H9 (cell line): Measurements from ENCODE around the gene DDX18. TPM values are rescaled to one million over a fixed set of nuclear protein-coding genes. Genes with fewer than 3 reads are reported as not detected.

Source experiments
- DNase-seq: peaks from one replicate; pipeline ENCODE4 v3.0.0-alpha.2; 2017
- H2AFZ ChIP-seq: one replicate; pipeline ENCODE4 v1.6.1; 2013; ENCODE audit warnings: mild to moderate bottlenecking, low read length, control low read depth, moderate library complexity
- H2AK5ac ChIP-seq: 2 replicates; pipeline ENCODE4 v1.6.1; 2013; ENCODE audit warnings: low read length, control low read depth, mixed read lengths; ENCODE audit not compliant: insufficient read length
- H2BK120ac ChIP-seq: one replicate; pipeline ENCODE4 v1.6.1; 2013; ENCODE audit warnings: low read depth, mild to moderate bottlenecking, low read length, control low read depth, inconsistent platforms; ENCODE audit not compliant: poor library complexity, severe bottlenecking
- H2BK12ac ChIP-seq: 2 replicates; pipeline ENCODE4 v1.6.1; 2013; ENCODE audit warnings: low read length, control low read depth, mixed read lengths, low read depth; ENCODE audit not compliant: insufficient read length
- H2BK15ac ChIP-seq: 2 replicates; pipeline ENCODE4 v1.6.1; 2013; ENCODE audit warnings: low read depth, low read length, control low read depth
- H2BK20ac ChIP-seq: one replicate; pipeline ENCODE4 v1.6.1; 2013; ENCODE audit warnings: low read depth, mild to moderate bottlenecking, low read length, control low read depth, inconsistent platforms; ENCODE audit not compliant: poor library complexity, severe bottlenecking
- H2BK5ac ChIP-seq: 2 replicates; pipeline ENCODE4 v1.6.1; 2013; ENCODE audit warnings: low read length, control low read depth, mixed read lengths; ENCODE audit not compliant: insufficient read length
- H3K14ac ChIP-seq: 2 replicates; pipeline ENCODE4 v1.6.1; 2013; ENCODE audit warnings: low read length, control low read depth; ENCODE audit not compliant: insufficient read depth
- H3K18ac ChIP-seq: 2 replicates; pipeline ENCODE4 v1.6.1; 2013; ENCODE audit warnings: low read depth, mild to moderate bottlenecking, mixed read lengths, low read length, control low read depth; ENCODE audit not compliant: insufficient read length
- H3K23ac ChIP-seq: 2 replicates; pipeline ENCODE4 v1.6.1; 2013; ENCODE audit warnings: low read length, control low read depth, mixed read lengths, low read depth; ENCODE audit not compliant: insufficient read length
- H3K23me2 ChIP-seq: 2 replicates; pipeline ENCODE4 v1.6.1; 2013; ENCODE audit warnings: low read depth, mild to moderate bottlenecking, mixed read lengths, low read length, control low read depth; ENCODE audit not compliant: insufficient read length, poor library complexity, severe bottlenecking
- H3K27ac ChIP-seq: 2 replicates; pipeline ENCODE4 v1.5.1; 2013; ENCODE audit warnings: low read length, control low read depth, mixed read lengths, low read depth; ENCODE audit not compliant: insufficient read length
- H3K27me3 ChIP-seq: 2 replicates; pipeline ENCODE4 v1.6.1; 2013; ENCODE audit warnings: low read length, control low read depth, inconsistent platforms; ENCODE audit not compliant: insufficient read depth
- H3K4ac ChIP-seq: 2 replicates; pipeline ENCODE4 v1.6.1; 2013; ENCODE audit warnings: low read depth, mild to moderate bottlenecking, control low read depth, inconsistent platforms, low read length, moderate library complexity
- H3K4me1 ChIP-seq: 2 replicates; pipeline ENCODE4 v1.6.1; 2013; ENCODE audit warnings: low read length, control low read depth, inconsistent platforms; ENCODE audit not compliant: insufficient read depth
- H3K4me2 ChIP-seq: 2 replicates; pipeline ENCODE4 v1.6.1; 2013; ENCODE audit warnings: low read length, control low read depth, mixed read lengths; ENCODE audit not compliant: insufficient read length, insufficient read depth
- H3K56ac ChIP-seq: 2 replicates; pipeline ENCODE4 v1.6.1; 2013; ENCODE audit warnings: low read depth, mild to moderate bottlenecking, mixed read lengths, low read length, control low read depth; ENCODE audit not compliant: insufficient read length
- H3K79me1 ChIP-seq: 2 replicates; pipeline ENCODE4 v1.6.1; 2013; ENCODE audit warnings: low read depth, mild to moderate bottlenecking, moderate library complexity, low read length, control low read depth, inconsistent platforms; ENCODE audit not compliant: insufficient read depth, poor library complexity, severe bottlenecking
- H3K79me2 ChIP-seq: 2 replicates; pipeline ENCODE4 v1.6.1; 2013; ENCODE audit warnings: low read length, control low read depth, inconsistent platforms; ENCODE audit not compliant: insufficient read depth
- H3K9ac ChIP-seq: 2 replicates; pipeline ENCODE4 v1.6.1; 2013; ENCODE audit warnings: low read length, control low read depth, mixed read lengths; ENCODE audit not compliant: insufficient read length; ENCODE audit errors: extremely low read depth
- H3K9me3 ChIP-seq: one replicate; pipeline ENCODE4 v1.6.1; 2013; ENCODE audit warnings: low read depth, low read length, inconsistent platforms; ENCODE audit not compliant: control insufficient read depth
- H3T11ph ChIP-seq: one replicate; pipeline ENCODE4 v1.6.1; 2013; ENCODE audit warnings: mild to moderate bottlenecking, low read length, control low read depth, inconsistent platforms
- H4K20me1 ChIP-seq: one replicate; pipeline ENCODE4 v1.6.1; 2013; ENCODE audit not compliant: control insufficient read depth, insufficient read length, insufficient read depth
- H4K5ac ChIP-seq: 2 replicates; pipeline ENCODE4 v1.6.1; 2013; ENCODE audit warnings: low read depth, mild to moderate bottlenecking, mixed read lengths, low read length, control low read depth; ENCODE audit not compliant: insufficient read length
- H4K8ac ChIP-seq: replicated peaks from 2 replicates; pipeline ENCODE4 v1.6.1; 2013; ENCODE audit warnings: low read length, control low read depth, mixed read lengths, low read depth; ENCODE audit not compliant: insufficient read length
- H4K91ac ChIP-seq: 2 replicates; pipeline ENCODE4 v1.6.1; 2013; ENCODE audit warnings: low read depth, mild to moderate bottlenecking, moderate library complexity, mixed read lengths, low read length, control low read depth; ENCODE audit not compliant: insufficient read length
- H3K27ac Mint-ChIP-seq, 3 experiments: 2 replicates in 2 of 3; 3 replicates in 1 of 3; pipeline ENCODE4 v1.8.0; 2020 to 2021; ENCODE audit warnings: mixed read lengths in 3 of 3, mild to moderate bottlenecking in 1 of 3, moderate library complexity in 1 of 3
- H3K27me3 Mint-ChIP-seq: 2 replicates; pipeline ENCODE4 v1.8.0; 2021; ENCODE audit warnings: low read depth, mild to moderate bottlenecking, moderate library complexity, mixed read lengths
- H3K36me3 Mint-ChIP-seq, 3 experiments: 2 replicates in 2 of 3; 3 replicates in 1 of 3; pipeline ENCODE4 v1.8.0; 2020 to 2021; ENCODE audit warnings: low read depth in 3 of 3, mixed read lengths in 3 of 3; ENCODE audit not compliant: insufficient read depth in 1 of 3
- H3K4me1 Mint-ChIP-seq, 2 experiments: 2 replicates each; pipeline ENCODE4 v1.8.0; 2020; ENCODE audit warnings: mixed read lengths in 2 of 2
- H3K4me3 Mint-ChIP-seq, 2 experiments: 2 replicates in 1 of 2; 3 replicates in 1 of 2; pipeline ENCODE4 v1.8.0; 2020 to 2021; ENCODE audit warnings: mild to moderate bottlenecking in 2 of 2, mixed read lengths in 2 of 2, moderate library complexity in 1 of 2
- H3K9me3 Mint-ChIP-seq, 2 experiments: 2 replicates in 1 of 2; 3 replicates in 1 of 2; pipeline ENCODE4 v1.8.0; 2020; ENCODE audit warnings: mild to moderate bottlenecking in 2 of 2, mixed read lengths in 2 of 2, moderate library complexity in 1 of 2
- CTCF ChIP-seq: fragments of 200-600 bp; sonication (generic); conservative IDR thresholded peaks from 3 replicates; pipeline ENCODE4 v1.8.0; 2021; ENCODE audit warnings: antibody characterized with exemption, mild to moderate bottlenecking
- WGBS: extraction: QIAGEN DNeasy Blood & Tissue Kit; methylation state at CpG from one replicate; pipeline ENCODE4 v1.1.7; 2013; ENCODE audit warnings: missing lambda C conversion rate, low lambda C conversion rate, mixed read lengths; ENCODE audit not compliant: insufficient read length; ENCODE audit errors: extremely low coverage; 5-methylcytosine and 5-hydroxymethylcytosine counted together
- total RNA-seq: library from RNA; stranded (reverse); gene quantifications from 2 replicates; pipeline ENCODE4 v1.2.1, GENCODE V29; 2021

The DDX18 gene
- total RNA-seq, 1 experiment from 2014 or later: 115 TPM

GRCh38 chr2:117794668-117795067 lies 19.8 kb upstream of the DDX18 start:
- no peak overlapping the region for H3K9ac ChIP-seq
- H3K79me2 ChIP-seq: no peaks in the 10 kb centered on the region
- Mint-ChIP-seq H3K4me3 (no peak overlapping the region), H3K36me3 (peaks cover 0 to 6% (median 0%) of the 10 kb centered on the region in 3 experiments; a peak in 2 of 7 replicates), H3K9me3 (peaks cover 6 to 8% of the 10 kb centered on the region in 2 experiments), H3K4me1 (no peaks in the 10 kb centered on the region), H3K27me3 (peaks cover 4% of the 10 kb centered on the region; the same call in 1 of the 2 replicates), H3K27ac (0 out of 7 replicates have a peak overlapping the region, but pooled peaks of 1 of the 3 experiments have one; percentile 44)
- H4K91ac ChIP-seq: no peak overlapping the region
- no peak for DNase-seq
- no peak overlapping the region for H2AFZ ChIP-seq
- H2BK15ac ChIP-seq: no peak overlapping the region
- H3K18ac ChIP-seq: no peak overlapping the region
- no peaks in the 10 kb centered on the region for H3K9me3 ChIP-seq
- no peak overlapping the region for H4K5ac ChIP-seq
- TF ChIP-seq CTCF: no peak
- no peak overlapping the region for H3K4me2 ChIP-seq
- no CpG with 5 or more reads among the region's 2 CpGs for WGBS
- H3T11ph ChIP-seq: no peak overlapping the region
- H4K20me1 ChIP-seq: no peaks in the 10 kb centered on the region
- no peak overlapping the region for H3K27ac ChIP-seq
- H2BK120ac ChIP-seq: no peak overlapping the region
- H3K27me3 ChIP-seq: no peaks in the 10 kb centered on the region
- H3K23ac ChIP-seq: no peak overlapping the region
- no peak overlapping the region for H3K4ac ChIP-seq
- H3K4me1 ChIP-seq: no peaks in the 10 kb centered on the region
- H3K56ac ChIP-seq: no peak overlapping the region
- no peak overlapping the region for H2BK12ac ChIP-seq
- no peak overlapping the region for H2BK20ac ChIP-seq
- H2AK5ac ChIP-seq: no peak overlapping the region
- no peaks in the 10 kb centered on the region for H3K23me2 ChIP-seq
- no peak overlapping the region for H2BK5ac ChIP-seq
- H3K14ac ChIP-seq: no peak overlapping the region
- no peaks in the 10 kb centered on the region for H3K79me1 ChIP-seq
- H4K8ac ChIP-seq: no peak overlapping the region
